CD4-positive, alpha-beta memory T cell (primary cell): ENCODE results near the gene ZCWPW1. TPM values are rescaled to one million over a fixed set of nuclear protein-coding genes. Genes with fewer than 3 reads are reported as not detected.

Experiments
- CTCF ChIA-PET: fragments of 350-600 bp; sonication (Branson Sonifier 250); formaldehyde crosslinking; loops from one replicate; lab custom pipeline; 2021; ENCODE audit warnings: inconsistent platforms; ENCODE audit not compliant: partially characterized antibody; lab: Charles Lee
- POLR2A ChIA-PET: fragments of 350-600 bp; sonication (Branson Sonifier 250); formaldehyde crosslinking; loops from one replicate; lab custom pipeline; 2021; ENCODE audit not compliant: partially characterized antibody; lab: Charles Lee
- DNase-seq, 5 donors: peaks; one replicate each; pipeline versions ENCODE4 v3.0.0 to v3.0.0-alpha.2; 2020 to 2022; ENCODE audit warnings: mixed read lengths in 1 of 5
- H3K27ac ChIP-seq: one replicate; pipeline ENCODE4 v1.7.0; 2013; ENCODE audit warnings: low read depth, low read length
- H3K27me3 ChIP-seq: 2 replicates; pipeline ENCODE4 v1.7.0; 2013; ENCODE audit warnings: mild to moderate bottlenecking, low read length, moderate library complexity; ENCODE audit not compliant: insufficient read depth
- H3K36me3 ChIP-seq: 2 replicates; pipeline ENCODE4 v1.7.0; 2013; ENCODE audit warnings: mild to moderate bottlenecking, low read length, moderate library complexity; ENCODE audit not compliant: insufficient read depth
- H3K4me1 ChIP-seq: 2 replicates; pipeline ENCODE4 v1.7.0; 2013; ENCODE audit warnings: mild to moderate bottlenecking, low read length, moderate library complexity; ENCODE audit not compliant: insufficient read depth
- H3K4me3 ChIP-seq, 2 donors: one replicate each; pipeline ENCODE4 v1.7.0; 2013; ENCODE audit warnings: low read length in 2 of 2, mild to moderate bottlenecking in 1 of 2
- H3K9me3 ChIP-seq, 2 donors: one replicate each; pipeline ENCODE4 v1.7.0; 2013; ENCODE audit warnings: low read length in 2 of 2, control low read depth in 1 of 2; ENCODE audit not compliant: control insufficient read depth in 1 of 2
- H3K27ac Mint-ChIP-seq, 7 donors: one replicate each; pipeline ENCODE4 v1.8.0; 2020 to 2021; ENCODE audit warnings: mixed read lengths in 7 of 7, mild to moderate bottlenecking in 6 of 7, inconsistent platforms in 3 of 7, moderate library complexity in 3 of 7
- H3K27me3 Mint-ChIP-seq, 2 donors: one replicate each; pipeline ENCODE4 v1.8.0; 2020 to 2021; ENCODE audit warnings: mixed read lengths in 2 of 2
- H3K36me3 Mint-ChIP-seq, 2 donors: one replicate each; pipeline ENCODE4 v1.8.0; 2020 to 2021; ENCODE audit warnings: mixed read lengths in 2 of 2, inconsistent platforms in 1 of 2, mild to moderate bottlenecking in 1 of 2
- H3K4me1 Mint-ChIP-seq, 4 donors: one replicate each; pipeline ENCODE4 v1.8.0; 2020 to 2021; ENCODE audit warnings: mixed read lengths in 4 of 4, mild to moderate bottlenecking in 1 of 4
- H3K4me3 Mint-ChIP-seq, 8 donors: one replicate each; pipeline ENCODE4 v1.8.0; 2020 to 2021; ENCODE audit warnings: mixed read lengths in 8 of 8, mild to moderate bottlenecking in 7 of 8, moderate library complexity in 6 of 8, inconsistent platforms in 3 of 8
- H3K9me3 Mint-ChIP-seq, 8 donors: one replicate each; pipeline ENCODE4 v1.8.0; 2020 to 2021; ENCODE audit warnings: mixed read lengths in 8 of 8, mild to moderate bottlenecking in 5 of 8, inconsistent platforms in 3 of 8, moderate library complexity in 1 of 8
- intact Hi-C: fragments of 100-400 bp; cut with micrococcal nuclease; formaldehyde crosslinking; loops from one replicate; pipeline ENCODE4 v1.15.1; 2023
- polyA plus RNA-seq, 2 donors: library from polyadenylated mRNA; unstranded; fragments of 300-500 nt; fragmentation: Illumina TruSeq; gene quantifications; one replicate each; pipeline ENCODE4 v1.2.3, GENCODE V29; 2021
- total RNA-seq, 2 experiments: library from RNA; stranded (reverse); gene quantifications; one replicate each; pipeline ENCODE4 v1.2.3, GENCODE V29; 2021

ZCWPW1 gene, protein sequence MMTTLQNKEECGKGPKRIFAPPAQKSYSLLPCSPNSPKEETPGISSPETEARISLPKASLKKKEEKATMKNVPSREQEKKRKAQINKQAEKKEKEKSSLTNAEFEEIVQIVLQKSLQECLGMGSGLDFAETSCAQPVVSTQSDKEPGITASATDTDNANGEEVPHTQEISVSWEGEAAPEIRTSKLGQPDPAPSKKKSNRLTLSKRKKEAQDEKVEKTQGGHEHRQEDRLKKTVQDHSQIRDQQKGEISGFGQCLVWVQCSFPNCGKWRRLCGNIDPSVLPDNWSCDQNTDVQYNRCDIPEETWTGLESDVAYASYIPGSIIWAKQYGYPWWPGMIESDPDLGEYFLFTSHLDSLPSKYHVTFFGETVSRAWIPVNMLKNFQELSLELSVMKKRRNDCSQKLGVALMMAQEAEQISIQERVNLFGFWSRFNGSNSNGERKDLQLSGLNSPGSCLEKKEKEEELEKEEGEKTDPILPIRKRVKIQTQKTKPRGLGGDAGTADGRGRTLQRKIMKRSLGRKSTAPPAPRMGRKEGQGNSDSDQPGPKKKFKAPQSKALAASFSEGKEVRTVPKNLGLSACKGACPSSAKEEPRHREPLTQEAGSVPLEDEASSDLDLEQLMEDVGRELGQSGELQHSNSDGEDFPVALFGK
- total RNA-seq (10 to 100 TPM; 10.1 to 12.4 TPM), polyA plus RNA-seq (1 to 10 TPM; 5.0 to 6.1 TPM)

DNA sequence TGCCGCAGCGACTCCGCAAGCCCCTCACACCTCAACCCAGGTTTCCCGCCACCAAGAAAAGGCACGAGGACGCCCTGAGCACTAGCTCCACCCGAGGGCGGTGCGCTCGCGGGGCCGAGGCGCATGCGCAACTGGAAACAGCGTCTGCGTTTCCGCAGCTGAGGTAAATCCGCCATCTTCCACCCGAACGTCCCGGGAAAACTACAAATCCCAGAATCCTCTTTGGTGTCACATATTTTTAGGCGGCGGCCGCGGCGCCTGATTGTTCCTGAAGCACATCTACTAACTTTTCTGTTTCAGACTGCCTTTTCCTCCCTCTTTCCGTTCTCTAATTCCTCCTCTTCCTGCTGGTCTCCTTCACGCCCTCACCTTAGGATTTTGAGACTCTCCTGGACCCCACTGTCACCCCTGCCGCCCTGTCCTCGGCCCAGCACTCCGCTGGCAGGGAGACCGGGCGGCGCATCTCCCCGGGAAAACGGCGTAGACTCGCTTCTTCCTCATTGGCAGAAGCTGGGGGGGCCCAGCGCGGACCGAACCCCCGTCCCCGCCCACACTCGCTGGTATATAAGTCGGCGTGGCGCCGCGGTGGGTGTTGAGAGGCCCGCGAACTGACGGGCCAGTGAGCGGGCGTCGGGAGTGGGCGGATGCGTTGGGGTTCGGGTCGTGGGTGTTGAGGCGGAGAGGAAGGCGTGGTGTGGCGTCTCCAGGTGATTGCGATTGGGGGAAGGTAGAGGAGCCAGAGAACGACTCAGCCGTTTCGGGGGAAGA is at the start of gene ZCWPW1:
Gene ZCWPW1, minus strand, starts transcription at position 505 of the 768 bp plus-strand sequence. CDS start 8,054 bp downstream, outside the sequence.
- CTCF ChIA-PET, result interaction anchor here (0.6 to 2.5 kb wide), 8 partner anchors 13 to 423 kb away, joined by 3 to 10 read pairs (median 3); partner anchors contain the start of gene POP7

DNA sequence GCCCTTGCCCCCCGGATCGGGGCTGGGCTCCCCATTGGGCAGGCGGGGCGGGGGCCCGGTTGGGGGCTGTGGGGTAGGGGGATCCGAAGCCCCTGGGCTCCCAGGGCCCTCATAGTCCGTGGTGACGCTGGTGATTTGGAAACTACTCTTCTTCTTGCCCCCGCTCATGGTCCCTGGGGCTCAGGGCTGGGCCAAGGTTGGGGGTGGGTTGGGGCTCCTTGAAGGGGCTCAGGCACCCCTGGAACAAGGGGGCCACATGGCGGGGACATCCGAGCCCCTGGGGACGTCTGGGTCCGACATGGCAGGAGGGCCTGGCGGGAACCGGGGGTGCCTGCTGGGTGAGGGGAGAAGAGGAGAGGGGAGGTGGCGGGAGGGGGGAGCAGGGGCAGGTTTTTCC is 49.4 kb upstream of the ZCWPW1 start:
- peak overlapping the region; percentile 75 for H3K27ac ChIP-seq
- Mint-ChIP-seq H3K4me3 (peak overlapping the region; percentile 82 to 99 (median 98)), H3K4me1 (peaks cover 33 to 67% (median 47%) of the 10 kb centered on the region in 4 donors), H3K36me3 (peaks cover 10 to 42% of the 10 kb centered on the region in 2 donors), H3K27me3 (no peaks in the 10 kb centered on the region), H3K9me3 (peaks cover 0 to 2% (median 0%) of the 10 kb centered on the region in 8 donors), H3K27ac (peak overlapping the region; percentile 75 to 99 (median 93))
- H3K36me3 ChIP-seq, result peaks cover 37% of the 10 kb centered on the region
- H3K9me3 ChIP-seq, result no peaks in the 10 kb centered on the region
- ChIA-PET CTCF (interaction anchor here (0.6 to 7.9 kb wide), 11 partner anchors 8 to 228 kb away, joined by 3 to 76 read pairs (median 4); partner anchors contain the start of gene POP7), POLR2A (interaction anchor here (1.1 to 9.2 kb wide), 18 partner anchors 9 to 228 kb away, joined by 4 to 121 read pairs (median 8); partner anchors contain the start of genes AGFG2, FBXO24, LRCH4 and MEPCE)
- peak in 1 of 5 donors; percentile 39 for DNase-seq
- H3K4me3 ChIP-seq, result peak overlapping the region; percentile 81 to 95
- intact Hi-C loops, result no loop called here
- no peaks in the 10 kb centered on the region for H3K27me3 ChIP-seq
- H3K4me1 ChIP-seq, result peaks cover 63% of the 10 kb centered on the region

More for the DNA sequence above, at the start of gene ZCWPW1:
- H3K36me3 Mint-ChIP-seq, result peaks cover 0 to 41% of the 10 kb centered on the region in 2 donors
- H3K4me1 ChIP-seq, result peaks cover 34% of the 10 kb centered on the region
- DNase-seq, result peak; percentile 98
- peak within 1 kb of the TSS; percentile 91 to 100 (median 99) for H3K4me3 Mint-ChIP-seq
- intact Hi-C loops, result loop anchor here (1.0 to 5.0 kb wide), 11 partner anchors 8 to 924 kb away; partner anchors contain the start of genes FBXO24, LAMTOR4, LRCH4 and MOSPD3
- H3K27ac ChIP-seq, result peak within 1 kb of the TSS; percentile 100
- H3K27ac Mint-ChIP-seq, result peak within 1 kb of the TSS; percentile 99 to 100 (median 100)
- H3K27me3 Mint-ChIP-seq, result peaks cover 0 to 5% of the 10 kb centered on the region in 2 donors
- no peaks in the 10 kb centered on the region for H3K27me3 ChIP-seq
- peaks cover 13 to 54% (median 30%) of the 10 kb centered on the region in 4 donors for H3K4me1 Mint-ChIP-seq
- peak within 1 kb of the TSS; percentile 83 to 95 for H3K4me3 ChIP-seq
- POLR2A ChIA-PET, result interaction anchor here (0.6 to 5.2 kb wide), 62 partner anchors 8 to 1997 kb away, joined by 3 to 80 read pairs (median 5); partner anchors contain the start of genes AGFG2, AP4M1, ARPC1B and BUD31
- H3K36me3 ChIP-seq, result peaks cover 6% of the 10 kb centered on the region
- H3K9me3 Mint-ChIP-seq, result peaks cover 0 to 12% (median 0%) of the 10 kb centered on the region in 8 donors
- no peaks in the 10 kb centered on the region for H3K9me3 ChIP-seq

DNA sequence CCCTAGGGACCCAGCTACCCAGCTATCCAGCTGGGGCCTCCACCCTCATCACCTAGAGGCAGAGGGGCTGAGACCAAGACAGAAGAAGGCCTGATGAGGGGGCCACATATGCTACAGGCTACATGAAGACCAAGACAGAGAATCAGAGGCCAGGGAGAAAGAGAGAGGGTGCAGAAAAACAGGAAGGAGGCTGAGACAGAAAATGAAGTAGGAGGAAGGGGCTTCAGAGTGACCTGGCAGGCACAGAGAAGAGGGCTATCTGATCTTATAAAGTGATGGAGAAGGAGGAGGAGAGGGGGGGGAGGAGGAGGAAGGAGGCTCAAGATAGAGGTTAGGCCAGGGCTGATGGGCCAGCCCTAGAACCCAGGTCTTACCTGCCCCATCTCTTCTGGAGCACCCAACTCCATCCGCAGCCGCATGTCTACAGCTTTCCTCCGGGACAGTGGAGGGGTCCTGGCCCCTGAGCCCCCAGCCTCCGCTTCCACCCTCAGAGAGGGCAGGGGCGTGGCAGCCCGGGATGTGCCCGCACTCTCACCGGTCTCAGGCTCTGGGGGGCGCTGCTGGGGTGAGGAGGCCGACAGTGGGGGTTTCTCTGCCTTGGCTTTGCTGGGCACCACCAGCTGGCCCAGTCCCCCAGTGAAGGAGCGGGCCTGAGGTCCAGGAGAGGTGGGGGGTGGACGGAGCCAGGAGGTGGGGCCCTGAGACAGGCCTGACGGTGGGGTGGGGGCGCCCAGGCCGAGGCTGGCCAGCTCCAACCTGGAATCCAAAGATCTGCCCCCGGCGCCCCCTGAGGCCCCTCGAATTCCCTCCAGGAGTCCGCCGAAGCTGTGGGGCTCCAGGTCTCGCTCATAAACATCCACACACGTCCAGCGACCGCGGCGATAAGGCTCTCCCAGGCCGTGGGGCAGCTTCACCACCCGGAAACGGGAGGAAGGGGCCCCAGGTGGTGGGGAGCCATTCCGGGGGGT is 48.7 kb upstream of the ZCWPW1 start:
- no peaks in the 10 kb centered on the region for H3K9me3 ChIP-seq
- H3K27me3 ChIP-seq, result no peaks in the 10 kb centered on the region
- peak in 2 of 5 donors; percentile 29 to 64 for DNase-seq
- Mint-ChIP-seq H3K36me3 (peaks cover 10 to 41% of the 10 kb centered on the region in 2 donors), H3K27ac (peak overlapping the region; percentile 75 to 96 (median 88)), H3K4me3 (peak overlapping the region; percentile 81 to 99 (median 94)), H3K27me3 (no peaks in the 10 kb centered on the region), H3K9me3 (peaks cover 0 to 2% (median 0%) of the 10 kb centered on the region in 8 donors), H3K4me1 (peaks cover 30 to 63% (median 42%) of the 10 kb centered on the region in 4 donors)
- H3K27ac ChIP-seq, result peak overlapping the region; percentile 75
- peaks cover 40% of the 10 kb centered on the region for H3K36me3 ChIP-seq
- intact Hi-C loops, result no loop called here
- H3K4me1 ChIP-seq, result peaks cover 60% of the 10 kb centered on the region
- H3K4me3 ChIP-seq, result peak overlapping the region; percentile 81 to 95
- ChIA-PET CTCF (interaction anchor here (0.9 to 7.9 kb wide), 13 partner anchors 8 to 228 kb away, joined by 3 to 76 read pairs (median 5); partner anchors contain the start of genes FBXO24 and POP7), POLR2A (interaction anchor here (0.5 to 9.2 kb wide), 18 partner anchors 9 to 229 kb away, joined by 3 to 121 read pairs (median 5); partner anchors contain the start of genes AGFG2, FBXO24, LRCH4 and MEPCE)

DNA sequence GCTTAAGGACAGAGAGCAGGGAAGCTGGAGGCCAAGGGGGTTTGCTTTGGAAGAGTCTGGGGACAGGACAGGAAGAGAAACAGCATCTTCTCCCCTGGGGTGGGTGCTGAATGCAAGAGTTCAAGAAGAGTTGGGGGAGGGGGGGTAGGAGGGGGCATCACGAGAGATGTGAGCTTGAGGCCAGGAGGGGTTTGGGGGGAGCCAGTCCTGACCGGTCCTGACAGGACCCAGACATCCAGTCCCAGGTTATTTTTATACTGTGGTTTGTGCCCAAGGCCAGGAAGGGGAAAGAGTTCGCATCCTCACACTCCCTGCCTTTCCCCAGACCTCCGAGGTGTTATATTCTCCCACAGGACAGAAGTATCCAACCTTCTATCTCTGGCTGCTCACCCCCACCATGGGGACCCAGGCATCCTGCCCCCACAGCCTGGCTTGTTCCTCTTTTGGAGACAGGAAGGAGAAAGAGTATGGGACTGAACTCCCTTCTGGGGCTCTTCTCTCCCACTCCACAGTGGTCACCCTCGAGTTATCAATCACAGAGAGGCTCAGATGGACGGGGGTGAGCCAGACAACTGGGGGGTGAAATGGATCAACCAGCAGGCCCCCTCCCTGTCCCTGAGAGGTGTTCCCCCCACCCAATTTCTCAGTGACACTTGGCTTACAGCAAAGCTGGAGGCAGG is 47.7 kb upstream of the ZCWPW1 start:
- ChIA-PET CTCF (interaction anchor here (0.6 to 7.9 kb wide), 11 partner anchors 7 to 229 kb away, joined by 3 to 76 read pairs (median 4); partner anchors contain the start of genes FBXO24, LRCH4 and POP7), POLR2A (interaction anchor here (1.1 to 9.2 kb wide), 6 partner anchors 40 to 109 kb away, joined by 3 to 121 read pairs (median 34); partner anchors contain the start of genes FBXO24, LRCH4, MEPCE and ZCWPW1)
- H3K4me3 Mint-ChIP-seq, result peak overlapping the region; percentile 81 to 99 (median 94)
- Histone ChIP-seq H3K27ac (peak overlapping the region; percentile 75), H3K27me3 (no peaks in the 10 kb centered on the region), H3K4me3 (peak overlapping the region; percentile 81 to 95), H3K4me1 (peaks cover 56% of the 10 kb centered on the region), H3K9me3 (no peaks in the 10 kb centered on the region), H3K36me3 (peaks cover 44% of the 10 kb centered on the region)
- peaks cover 10 to 45% of the 10 kb centered on the region in 2 donors for H3K36me3 Mint-ChIP-seq
- intact Hi-C loops, result no loop called here
- peaks cover 0 to 2% (median 0%) of the 10 kb centered on the region in 8 donors for H3K9me3 Mint-ChIP-seq
- peak overlapping the region; percentile 75 to 96 (median 90) for H3K27ac Mint-ChIP-seq
- H3K27me3 Mint-ChIP-seq, result no peaks in the 10 kb centered on the region
- no peak for DNase-seq
- peaks cover 29 to 56% (median 40%) of the 10 kb centered on the region in 4 donors for H3K4me1 Mint-ChIP-seq

DNA sequence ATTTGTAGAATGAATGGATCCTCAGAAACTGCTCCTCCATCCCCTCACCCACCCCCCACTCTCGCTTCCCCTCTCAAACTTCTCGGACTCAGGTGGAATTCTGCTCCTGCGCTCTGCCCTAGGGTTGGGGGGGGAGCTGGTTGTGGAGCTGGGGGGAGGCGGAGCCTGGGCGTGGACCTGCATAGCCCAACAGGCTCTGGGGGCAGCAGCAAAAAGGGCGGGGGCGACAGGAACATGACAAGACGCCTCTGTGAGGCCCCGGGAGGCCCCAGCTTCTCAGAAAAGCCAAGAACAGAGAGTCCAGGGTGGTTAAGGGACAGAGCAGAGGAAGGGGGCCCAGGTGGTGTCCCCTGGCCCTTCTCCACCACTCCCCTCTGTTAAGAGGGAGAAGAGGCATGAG is 47.0 kb upstream of the ZCWPW1 start:
- H3K4me1 Mint-ChIP-seq, result peaks cover 29 to 60% (median 40%) of the 10 kb centered on the region in 4 donors
- H3K9me3 Mint-ChIP-seq, result peaks cover 0 to 2% (median 0%) of the 10 kb centered on the region in 8 donors
- intact Hi-C loops, result no loop called here
- H3K27ac Mint-ChIP-seq, result peak overlapping the region; percentile 75 to 96 (median 90)
- ChIA-PET CTCF (interaction anchor here (0.6 to 3.7 kb wide), 9 partner anchors 13 to 230 kb away, joined by 3 to 38 read pairs (median 4); partner anchors contain the start of genes FBXO24, LRCH4 and POP7), POLR2A (interaction anchor here (1.1 to 9.2 kb wide), 6 partner anchors 41 to 113 kb away, joined by 3 to 121 read pairs (median 26); partner anchors contain the start of genes FBXO24, LRCH4, MEPCE and ZCWPW1)
- peaks cover 47% of the 10 kb centered on the region for H3K36me3 ChIP-seq
- DNase-seq, result peak in 1 of 5 donors; percentile 41
- H3K27me3 Mint-ChIP-seq, result no peaks in the 10 kb centered on the region
- peaks cover 13 to 49% of the 10 kb centered on the region in 2 donors for H3K36me3 Mint-ChIP-seq
- H3K4me3 ChIP-seq, result peak overlapping the region; percentile 6 to 81
- H3K27me3 ChIP-seq, result no peaks in the 10 kb centered on the region
- no peaks in the 10 kb centered on the region for H3K9me3 ChIP-seq
- H3K27ac ChIP-seq, result peak overlapping the region; percentile 75
- peak overlapping the region; percentile 81 to 99 (median 94) for H3K4me3 Mint-ChIP-seq
- peaks cover 56% of the 10 kb centered on the region for H3K4me1 ChIP-seq
